HepG2 (cell line): ENCODE measurements around the gene CPZ. TPM values are rescaled to one million over a fixed set of nuclear protein-coding genes. Genes with fewer than 3 reads are reported as not detected.

ENCODE experiments used
- ATAC-seq: fragments of 200-7000 bp; cut with Tn5 transposase; 3 replicates; pipeline ENCODE4 v1.9.1; 2020; ENCODE audit warnings: mild to moderate bottlenecking, moderate library complexity
- BruUV-seq: library from RNA; stranded (reverse); fragments of 400-500 nt; replicated peaks from 2 replicates; lab custom pipeline; 2021; lab: Mats Ljungman, UMichigan
- CTCF ChIA-PET: fragments of 300-600 bp; formaldehyde crosslinking; extraction: SDS; loops from one replicate; lab custom pipeline; 2021; ENCODE audit warnings: low total read pairs, inconsistent platforms, low intra/inter-chr PET ratio; lab: Yijun Ruan, JAX
- POLR2A ChIA-PET: fragments of 350-600 bp; sonication (Branson Sonifier 250); formaldehyde crosslinking; loops from one replicate; lab custom pipeline; 2020; ENCODE audit warnings: antibody characterized with exemption, inconsistent platforms; lab: Yijun Ruan, JAX
- DNase-seq: peaks from one replicate; pipeline ENCODE4 v3.0.0-alpha.2; 2015; ENCODE audit warnings: low spot score
- FAIRE-seq: peaks from 3 replicates; lab custom pipeline; 2011; peaks lifted over from hg19 to GRCh38; lab: Jason Lieb, UNC
- H2AFZ ChIP-seq: one replicate; pipeline ENCODE4 v1.6.1; 2011; ENCODE audit warnings: low read length, inconsistent platforms
- H3K27ac ChIP-seq: fragments of 300-600 bp; 3 replicates; pipeline ENCODE4 v1.8.0; 2011; ENCODE audit warnings: mixed run types, mild to moderate bottlenecking, mixed read lengths, low read length, inconsistent platforms; ENCODE audit not compliant: insufficient read depth; ENCODE audit errors: extremely low read length
- H3K27me3 ChIP-seq, 2 experiments: fragments of 200-600 bp in 1 of 2; 2 replicates in 1 of 2; 3 replicates in 1 of 2; pipeline versions ENCODE4 v1.6.0 to v1.8.0; 2011; ENCODE audit warnings: low read length in 2 of 2, mild to moderate bottlenecking in 2 of 2, moderate library complexity in 2 of 2, inconsistent platforms in 1 of 2; ENCODE audit not compliant: insufficient read depth in 2 of 2, control insufficient read depth in 1 of 2
- H3K36me3 ChIP-seq, 2 experiments: fragments of 200-600 bp in 1 of 2; replicated peaks in 1 of 2; 2 replicates in 1 of 2; 3 replicates in 1 of 2; pipeline versions ENCODE4 v1.5.1 to v1.8.0; 2011; ENCODE audit warnings: low read length in 2 of 2, inconsistent platforms in 1 of 2; ENCODE audit not compliant: insufficient read depth in 2 of 2, control insufficient read depth in 1 of 2
- H3K4me1 ChIP-seq: 2 replicates; pipeline ENCODE4 v1.5.1; 2012; ENCODE audit warnings: low read length, inconsistent platforms; ENCODE audit not compliant: insufficient read depth
- H3K4me2 ChIP-seq: 2 replicates; pipeline ENCODE4 v1.6.0; 2011; ENCODE audit warnings: low read depth, low read length, inconsistent platforms
- H3K4me3 ChIP-seq, 3 experiments: fragments of 200-600 bp in 1 of 3; sonication (generic), shearing (Covaris generic) in 1 of 3; replicated peaks in 1 of 3; 2 replicates each; pipeline ENCODE4 v1.5.1; 2011 to 2016; ENCODE audit warnings: low read length in 3 of 3, inconsistent platforms in 2 of 3, low read depth in 2 of 3, mild to moderate bottlenecking in 2 of 3, control low read depth in 1 of 3, mixed read lengths in 1 of 3; ENCODE audit not compliant: insufficient read depth in 1 of 3
- H3K79me2 ChIP-seq: one replicate; pipeline ENCODE4 v1.6.1; 2011; ENCODE audit warnings: low read length, inconsistent platforms; ENCODE audit not compliant: insufficient read depth
- H3K9ac ChIP-seq: 2 replicates; pipeline ENCODE4 v1.6.0; 2011; ENCODE audit warnings: mild to moderate bottlenecking, low read depth, low read length, inconsistent platforms; ENCODE audit not compliant: insufficient read depth
- H3K9me3 ChIP-seq: 2 replicates; pipeline ENCODE4 v1.5.1; 2012; ENCODE audit warnings: mild to moderate bottlenecking, low read length
- H4K20me1 ChIP-seq: 2 replicates; pipeline ENCODE4 v1.6.0; 2011; ENCODE audit warnings: inconsistent platforms, mild to moderate bottlenecking, low read length, moderate library complexity; ENCODE audit not compliant: insufficient read depth
- BHLHE40 ChIP-seq: IDR thresholded peaks from 2 replicates; pipeline ENCODE4 v1.6.1; 2011; ENCODE audit warnings: low read length, improper control_type of control experiment
- HDAC2 ChIP-seq: sonication (generic); formaldehyde crosslinking; IDR thresholded peaks from 2 replicates; pipeline ENCODE4 v1.4.0; 2020; ENCODE audit warnings: missing genetic modification reagents
- ISX ChIP-seq: sonication (generic); formaldehyde crosslinking; conservative IDR thresholded peaks from 2 replicates; pipeline ENCODE4 v1.5.0; 2020; ENCODE audit warnings: missing genetic modification reagents
- MED13 ChIP-seq: sonication (generic); formaldehyde crosslinking; IDR thresholded peaks from 2 replicates; pipeline ENCODE4 v1.5.0; 2020; ENCODE audit warnings: missing genetic modification reagents
- NAIF1 ChIP-seq: sonication (generic); formaldehyde crosslinking; IDR thresholded peaks from 2 replicates; pipeline ENCODE4 v1.5.0; 2020; ENCODE audit warnings: mild to moderate bottlenecking, missing genetic modification reagents, borderline replicate concordance
- SRSF4 ChIP-seq: fragments of 200-400 bp; formaldehyde crosslinking; IDR thresholded peaks from one replicate; pipeline ENCODE4 v1.6.1; 2018; ENCODE audit warnings: mild to moderate bottlenecking, low read depth, low read length, moderate library complexity; ENCODE audit not compliant: poor library complexity, severe bottlenecking
- TCF7 ChIP-seq: sonication (generic); IDR thresholded peaks from 2 replicates; pipeline ENCODE4 v1.6.1; 2016; ENCODE audit warnings: antibody characterized with exemption, low read depth
- U2AF1 ChIP-seq: fragments of 200-400 bp; formaldehyde crosslinking; optimal IDR thresholded peaks from 2 replicates; pipeline ENCODE3; 2017; ENCODE audit warnings: mild to moderate bottlenecking, low read depth, low read length
- ZMYM2 ChIP-seq: sonication (generic); formaldehyde crosslinking; IDR thresholded peaks from 2 replicates; pipeline ENCODE4 v1.8.0; 2022; ENCODE audit warnings: mild to moderate bottlenecking, missing genetic modification reagents
- ZNF382 ChIP-seq: sonication (generic); formaldehyde crosslinking; IDR thresholded peaks from 2 replicates; pipeline ENCODE4 v1.5.0; 2020; ENCODE audit warnings: missing genetic modification reagents, mild to moderate bottlenecking, borderline replicate concordance
- WGBS: methylation state at CpG from one replicate; pipeline ENCODE4 v1.1.6; 2017; ENCODE audit warnings: low lambda C conversion rate; 5-methylcytosine and 5-hydroxymethylcytosine counted together
- in situ Hi-C: cut with HindIII; loops from 2 replicates; pipeline ENCODE4 v1.10.0; 2017; ENCODE audit warnings: low pct_unique_long_range_greater_than_20kb; ENCODE audit not compliant: extremely low pct_ligation_motif_present
- intact Hi-C: fragments of 100-400 bp; cut with micrococcal nuclease; formaldehyde crosslinking; loops from one replicate; pipeline ENCODE4 v1.10.0; 2022; ENCODE audit not compliant: unreplicated experiment
- polyA plus RNA-seq, 8 experiments: library from polyadenylated mRNA; depleted of rRNA in 3 of 8; stranded (reverse) in 7 of 8; unstranded in 1 of 8; fragments of >200 nt; fragmentation: Illumina TruSeq in 4 of 8; extraction: Trizol in 4 of 8; gene quantifications; 2 replicates each; pipeline versions ENCODE4 v1.2.1 to v1.2.3, GENCODE V29; 2011 to 2016; ENCODE audit warnings: low read depth in 4 of 8, missing spikeins in 1 of 8, mixed read lengths in 1 of 8; ENCODE audit not compliant: insufficient read depth in 1 of 8
- total RNA-seq, 5 experiments: library from RNA; depleted of rRNA; stranded (reverse); fragments of >200 nt; fragmentation: Illumina TruSeq; extraction: Trizol; gene quantifications; 2 replicates each; pipeline ENCODE4 v1.2.3, GENCODE V29; 2016; ENCODE audit warnings: low read depth in 1 of 5
- TF ChIP-seq, protein P1 (sequence below): sonication (generic); formaldehyde crosslinking; IDR thresholded peaks from 2 replicates; pipeline ENCODE4 v1.4.0; 2020; ENCODE audit warnings: missing genetic modification reagents
- TF ChIP-seq, protein P2 (sequence below): sonication (generic); formaldehyde crosslinking; IDR thresholded peaks from 2 replicates; pipeline ENCODE4 v1.9.0; 2021; ENCODE audit warnings: missing genetic modification reagents, mild to moderate bottlenecking, borderline replicate concordance
- TF ChIP-seq, protein P3 (sequence below): sonication (generic); formaldehyde crosslinking; IDR thresholded peaks from 2 replicates; pipeline ENCODE4 v1.5.1; 2020; ENCODE audit warnings: mild to moderate bottlenecking, missing genetic modification reagents, borderline replicate concordance
- TF ChIP-seq, protein P4 (sequence below): sonication (generic); formaldehyde crosslinking; IDR thresholded peaks from 2 replicates; pipeline ENCODE4 v1.8.1; 2022; ENCODE audit warnings: mild to moderate bottlenecking, missing genetic modification reagents
- TF ChIP-seq, protein P5 (sequence below): IDR thresholded peaks from 2 replicates; pipeline ENCODE4 v1.6.1; 2016; ENCODE audit warnings: mild to moderate bottlenecking, missing biosample characterization, missing genetic modification reagents
- TF ChIP-seq, protein P6 (sequence below): sonication (generic); formaldehyde crosslinking; IDR thresholded peaks from 2 replicates; pipeline ENCODE4 v1.5.1; 2020; ENCODE audit warnings: mild to moderate bottlenecking, missing genetic modification reagents

CPZ gene
- total and polyA plus RNA-seq, 2 of the 13 experiments (the other 11 are each of a cell fraction or from before 2014, with no cell fraction given) = 0.58 to 0.61 TPM

DNA sequence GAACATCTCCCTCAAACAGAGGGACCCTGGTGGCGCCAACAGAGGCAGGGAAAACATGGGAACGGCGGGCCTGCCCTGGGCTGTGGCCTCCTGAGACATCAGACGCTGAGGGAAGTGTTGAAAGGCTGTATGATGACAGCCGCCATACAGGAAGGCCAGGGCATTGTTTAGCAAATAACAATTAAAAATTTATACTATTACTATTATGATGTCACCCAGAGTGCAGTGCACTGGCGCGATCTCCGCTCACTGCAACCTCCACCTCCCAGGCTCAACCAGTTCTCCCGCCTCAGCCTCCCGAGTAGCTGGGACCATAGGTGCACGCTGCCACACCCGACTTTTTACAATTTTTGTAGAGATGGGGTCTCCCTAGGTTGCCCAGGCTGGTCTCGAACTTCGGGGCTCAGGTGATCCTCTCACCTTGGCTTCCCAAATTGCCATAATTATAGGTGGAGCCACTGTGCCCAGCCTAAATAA, 54.6 kb downstream of the CPZ start:
- DNase-seq (no peak), FAIRE-seq (no peak), ATAC-seq (no peak)
- Histone ChIP-seq H3K4me2 (no peak overlapping the region), H3K27me3 (peaks cover 21 to 93% of the 10 kb centered on the region in 2 experiments), H3K4me3 (no peak overlapping the region), H4K20me1 (no peaks in the 10 kb centered on the region), H3K9me3 (no peaks in the 10 kb centered on the region), H3K9ac (no peak overlapping the region), H3K27ac (no peak overlapping the region), H3K4me1 (no peaks in the 10 kb centered on the region), H3K79me2 (no peaks in the 10 kb centered on the region), H2AFZ (no peak overlapping the region), H3K36me3 (no peaks in the 10 kb centered on the region)
- ChIA-PET CTCF (no interaction called here), POLR2A (no interaction called here)
- in situ Hi-C loops = no loop called here
- intact Hi-C loops = no loop called here
- 11% methylated on average over 8 of the region's 14 CpGs for WGBS
- TF ChIP-seq TCF7 = no peak
- no peak for TF ChIP-seq ZNF382 (CRISPR knock-in tag)
- no peak for TF ChIP-seq ZMYM2
- no peak for TF ChIP-seq U2AF1
- TF ChIP-seq ISX (CRISPR knock-in tag) = no peak
- TF ChIP-seq, protein P1, sequence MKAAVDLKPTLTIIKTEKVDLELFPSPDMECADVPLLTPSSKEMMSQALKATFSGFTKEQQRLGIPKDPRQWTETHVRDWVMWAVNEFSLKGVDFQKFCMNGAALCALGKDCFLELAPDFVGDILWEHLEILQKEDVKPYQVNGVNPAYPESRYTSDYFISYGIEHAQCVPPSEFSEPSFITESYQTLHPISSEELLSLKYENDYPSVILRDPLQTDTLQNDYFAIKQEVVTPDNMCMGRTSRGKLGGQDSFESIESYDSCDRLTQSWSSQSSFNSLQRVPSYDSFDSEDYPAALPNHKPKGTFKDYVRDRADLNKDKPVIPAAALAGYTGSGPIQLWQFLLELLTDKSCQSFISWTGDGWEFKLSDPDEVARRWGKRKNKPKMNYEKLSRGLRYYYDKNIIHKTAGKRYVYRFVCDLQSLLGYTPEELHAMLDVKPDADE (CRISPR knock-in tag) = no peak
- TF ChIP-seq BHLHE40 = no peak
- no peak for TF ChIP-seq NAIF1 (CRISPR knock-in tag)
- TF ChIP-seq, protein P2, sequence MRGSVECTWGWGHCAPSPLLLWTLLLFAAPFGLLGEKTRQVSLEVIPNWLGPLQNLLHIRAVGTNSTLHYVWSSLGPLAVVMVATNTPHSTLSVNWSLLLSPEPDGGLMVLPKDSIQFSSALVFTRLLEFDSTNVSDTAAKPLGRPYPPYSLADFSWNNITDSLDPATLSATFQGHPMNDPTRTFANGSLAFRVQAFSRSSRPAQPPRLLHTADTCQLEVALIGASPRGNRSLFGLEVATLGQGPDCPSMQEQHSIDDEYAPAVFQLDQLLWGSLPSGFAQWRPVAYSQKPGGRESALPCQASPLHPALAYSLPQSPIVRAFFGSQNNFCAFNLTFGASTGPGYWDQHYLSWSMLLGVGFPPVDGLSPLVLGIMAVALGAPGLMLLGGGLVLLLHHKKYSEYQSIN (CRISPR knock-in tag) = no peak
- TF ChIP-seq, protein P3, sequence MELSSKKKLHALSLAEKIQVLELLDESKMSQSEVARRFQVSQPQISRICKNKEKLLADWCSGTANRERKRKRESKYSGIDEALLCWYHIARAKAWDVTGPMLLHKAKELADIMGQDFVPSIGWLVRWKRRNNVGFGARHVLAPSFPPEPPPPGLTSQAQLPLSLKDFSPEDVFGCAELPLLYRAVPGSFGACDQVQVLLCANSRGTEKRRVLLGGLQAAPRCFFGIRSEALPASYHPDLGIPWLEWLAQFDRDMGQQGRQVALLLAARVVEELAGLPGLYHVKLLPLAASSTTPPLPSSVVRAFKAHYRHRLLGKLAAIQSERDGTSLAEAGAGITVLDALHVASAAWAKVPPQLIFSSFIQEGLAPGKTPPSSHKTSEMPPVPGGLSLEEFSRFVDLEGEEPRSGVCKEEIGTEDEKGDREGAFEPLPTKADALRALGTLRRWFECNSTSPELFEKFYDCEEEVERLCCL (CRISPR knock-in tag) = no peak
- TF ChIP-seq, protein P4, sequence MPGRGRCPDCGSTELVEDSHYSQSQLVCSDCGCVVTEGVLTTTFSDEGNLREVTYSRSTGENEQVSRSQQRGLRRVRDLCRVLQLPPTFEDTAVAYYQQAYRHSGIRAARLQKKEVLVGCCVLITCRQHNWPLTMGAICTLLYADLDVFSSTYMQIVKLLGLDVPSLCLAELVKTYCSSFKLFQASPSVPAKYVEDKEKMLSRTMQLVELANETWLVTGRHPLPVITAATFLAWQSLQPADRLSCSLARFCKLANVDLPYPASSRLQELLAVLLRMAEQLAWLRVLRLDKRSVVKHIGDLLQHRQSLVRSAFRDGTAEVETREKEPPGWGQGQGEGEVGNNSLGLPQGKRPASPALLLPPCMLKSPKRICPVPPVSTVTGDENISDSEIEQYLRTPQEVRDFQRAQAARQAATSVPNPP (CRISPR knock-in tag) = no peak
- TF ChIP-seq SRSF4 = no peak
- no peak for TF ChIP-seq MED13
- TF ChIP-seq, protein P5, sequence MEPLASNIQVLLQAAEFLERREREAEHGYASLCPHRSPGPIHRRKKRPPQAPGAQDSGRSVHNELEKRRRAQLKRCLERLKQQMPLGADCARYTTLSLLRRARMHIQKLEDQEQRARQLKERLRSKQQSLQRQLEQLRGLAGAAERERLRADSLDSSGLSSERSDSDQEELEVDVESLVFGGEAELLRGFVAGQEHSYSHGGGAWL (CRISPR knock-in tag) = no peak
- no peak for TF ChIP-seq HDAC2 (CRISPR knock-in tag)
- TF ChIP-seq, protein P6, sequence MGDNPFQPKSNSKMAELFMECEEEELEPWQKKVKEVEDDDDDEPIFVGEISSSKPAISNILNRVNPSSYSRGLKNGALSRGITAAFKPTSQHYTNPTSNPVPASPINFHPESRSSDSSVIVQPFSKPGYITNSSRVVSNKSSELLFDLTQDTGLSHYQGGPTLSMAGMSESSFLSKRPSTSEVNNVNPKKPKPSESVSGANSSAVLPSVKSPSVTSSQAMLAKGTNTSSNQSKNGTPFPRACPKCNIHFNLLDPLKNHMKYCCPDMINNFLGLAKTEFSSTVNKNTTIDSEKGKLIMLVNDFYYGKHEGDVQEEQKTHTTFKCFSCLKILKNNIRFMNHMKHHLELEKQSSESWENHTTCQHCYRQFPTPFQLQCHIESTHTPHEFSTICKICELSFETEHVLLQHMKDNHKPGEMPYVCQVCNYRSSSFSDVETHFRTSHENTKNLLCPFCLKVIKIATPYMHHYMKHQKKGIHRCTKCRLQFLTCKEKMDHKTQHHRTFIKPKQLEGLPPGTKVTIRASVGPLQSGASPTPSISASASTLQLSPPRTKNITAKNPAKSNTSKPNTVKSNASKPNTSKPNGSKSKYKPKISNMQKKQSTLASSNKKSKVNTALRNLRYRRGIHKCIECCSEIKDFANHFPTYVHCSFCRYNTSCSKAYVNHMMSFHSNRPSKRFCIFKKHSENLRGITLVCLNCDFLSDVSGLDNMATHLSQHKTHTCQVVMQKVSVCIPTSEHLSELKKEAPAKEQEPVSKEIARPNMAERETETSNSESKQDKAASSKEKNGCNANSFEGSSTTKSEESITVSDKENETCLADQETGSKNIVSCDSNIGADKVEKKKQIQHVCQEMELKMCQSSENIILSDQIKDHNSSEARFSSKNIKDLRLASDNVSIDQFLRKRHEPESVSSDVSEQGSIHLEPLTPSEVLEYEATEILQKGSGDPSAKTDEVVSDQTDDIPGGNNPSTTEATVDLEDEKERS = no peak
- no TSS peak for BruUV-seq
